Choroid plexus epithelial cell (primary cell): ENCODE measurements around the gene CDH26.

Experiments used
- DNase-seq: peaks from one replicate; pipeline ENCODE4 v3.0.0-alpha.2; 2010; ENCODE audit warnings: low read depth
- H3K4me3 ChIP-seq: 2 replicates; pipeline ENCODE4 v1.5.1; 2011; ENCODE audit warnings: low read depth, mild to moderate bottlenecking, control low read depth, low read length, moderate library complexity
- TF ChIP-seq, protein P1 (sequence below): conservative IDR thresholded peaks from 2 replicates; pipeline ENCODE4 v1.5.1; 2011; ENCODE audit warnings: low read depth, mild to moderate bottlenecking, control low read depth, inconsistent platforms, low read length, moderate library complexity

The CDH26 gene

DNA sequence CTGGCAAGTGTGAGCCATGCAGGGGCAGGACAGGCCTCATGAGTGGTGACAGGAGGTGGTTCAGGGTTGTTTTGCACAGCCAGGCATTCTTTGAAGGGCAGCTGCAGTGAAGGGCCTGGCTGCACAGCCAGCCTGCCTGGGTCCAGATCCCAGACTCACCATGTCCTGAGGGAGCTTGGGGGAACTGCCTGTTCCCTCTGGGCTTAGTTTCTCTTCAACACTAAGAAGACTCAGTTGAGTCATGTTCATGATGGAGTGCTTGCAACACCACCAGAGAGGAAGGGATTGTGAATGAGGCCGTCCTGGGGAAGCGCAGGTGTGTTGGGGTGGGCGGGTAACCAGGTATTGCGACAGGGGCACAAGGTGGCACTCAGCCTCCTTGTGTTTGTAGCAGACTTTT, 102.4 kb downstream of the CDH26 start:
- TF ChIP-seq, protein P1, sequence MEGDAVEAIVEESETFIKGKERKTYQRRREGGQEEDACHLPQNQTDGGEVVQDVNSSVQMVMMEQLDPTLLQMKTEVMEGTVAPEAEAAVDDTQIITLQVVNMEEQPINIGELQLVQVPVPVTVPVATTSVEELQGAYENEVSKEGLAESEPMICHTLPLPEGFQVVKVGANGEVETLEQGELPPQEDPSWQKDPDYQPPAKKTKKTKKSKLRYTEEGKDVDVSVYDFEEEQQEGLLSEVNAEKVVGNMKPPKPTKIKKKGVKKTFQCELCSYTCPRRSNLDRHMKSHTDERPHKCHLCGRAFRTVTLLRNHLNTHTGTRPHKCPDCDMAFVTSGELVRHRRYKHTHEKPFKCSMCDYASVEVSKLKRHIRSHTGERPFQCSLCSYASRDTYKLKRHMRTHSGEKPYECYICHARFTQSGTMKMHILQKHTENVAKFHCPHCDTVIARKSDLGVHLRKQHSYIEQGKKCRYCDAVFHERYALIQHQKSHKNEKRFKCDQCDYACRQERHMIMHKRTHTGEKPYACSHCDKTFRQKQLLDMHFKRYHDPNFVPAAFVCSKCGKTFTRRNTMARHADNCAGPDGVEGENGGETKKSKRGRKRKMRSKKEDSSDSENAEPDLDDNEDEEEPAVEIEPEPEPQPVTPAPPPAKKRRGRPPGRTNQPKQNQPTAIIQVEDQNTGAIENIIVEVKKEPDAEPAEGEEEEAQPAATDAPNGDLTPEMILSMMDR, result no peak
- H3K4me3 ChIP-seq, result no peak overlapping the region
- no peak for DNase-seq

DNA sequence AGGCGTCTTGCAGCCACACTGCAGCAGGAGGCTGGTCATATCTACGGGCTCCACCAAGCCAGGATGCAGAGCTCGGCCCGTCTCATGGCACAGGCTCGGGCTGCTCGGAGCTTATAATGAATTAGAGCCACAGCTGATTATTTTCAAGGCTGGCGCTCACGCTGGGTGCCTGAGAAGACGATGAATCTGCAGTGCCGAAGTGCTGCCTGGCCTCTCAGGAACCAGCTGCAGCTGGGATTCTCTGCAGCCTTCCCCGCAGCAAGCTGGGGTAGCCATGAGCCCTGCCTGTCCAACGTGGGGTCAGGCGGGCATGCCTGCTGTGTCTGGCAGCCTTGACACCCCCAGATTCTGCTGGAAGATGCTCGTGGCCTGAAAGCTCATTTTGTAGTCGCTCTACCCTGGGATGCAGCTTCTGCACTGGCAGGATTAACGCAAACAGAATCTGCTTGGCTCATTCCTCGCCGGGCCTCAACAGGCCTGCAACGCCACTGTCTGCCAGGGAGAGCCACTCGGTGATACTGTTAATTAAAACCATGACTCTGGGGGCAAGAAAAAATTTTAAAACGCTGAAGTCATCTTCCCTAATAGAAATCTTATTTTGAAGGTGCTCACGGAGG, 104.3 kb downstream of the CDH26 start:
- no peak for DNase-seq
- TF ChIP-seq, protein P1, result no peak
- H3K4me3 ChIP-seq, result no peak overlapping the region

DNA sequence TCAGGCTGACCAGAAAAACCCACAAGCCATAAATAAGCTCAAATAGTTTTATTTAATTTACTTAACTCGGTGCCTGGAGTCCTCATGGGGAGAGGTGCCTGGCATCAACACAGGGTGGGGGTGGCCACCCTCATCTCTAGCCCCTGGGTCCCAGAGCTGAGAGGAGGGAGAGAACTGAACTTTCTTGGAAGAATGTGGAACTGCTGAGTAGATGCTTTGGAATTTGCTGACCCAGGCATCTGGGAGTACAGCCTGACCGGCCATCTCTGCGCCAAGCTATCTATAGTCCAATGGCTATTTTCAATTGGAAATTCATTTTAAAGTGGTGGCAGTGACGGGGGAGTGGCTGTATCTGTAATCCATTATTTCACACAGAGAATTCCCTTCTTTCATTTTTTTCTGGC, 104.8 kb downstream of the CDH26 start:
- no peak overlapping the region for H3K4me3 ChIP-seq
- TF ChIP-seq, protein P1, result no peak
- peak; percentile 29 for DNase-seq

DNA sequence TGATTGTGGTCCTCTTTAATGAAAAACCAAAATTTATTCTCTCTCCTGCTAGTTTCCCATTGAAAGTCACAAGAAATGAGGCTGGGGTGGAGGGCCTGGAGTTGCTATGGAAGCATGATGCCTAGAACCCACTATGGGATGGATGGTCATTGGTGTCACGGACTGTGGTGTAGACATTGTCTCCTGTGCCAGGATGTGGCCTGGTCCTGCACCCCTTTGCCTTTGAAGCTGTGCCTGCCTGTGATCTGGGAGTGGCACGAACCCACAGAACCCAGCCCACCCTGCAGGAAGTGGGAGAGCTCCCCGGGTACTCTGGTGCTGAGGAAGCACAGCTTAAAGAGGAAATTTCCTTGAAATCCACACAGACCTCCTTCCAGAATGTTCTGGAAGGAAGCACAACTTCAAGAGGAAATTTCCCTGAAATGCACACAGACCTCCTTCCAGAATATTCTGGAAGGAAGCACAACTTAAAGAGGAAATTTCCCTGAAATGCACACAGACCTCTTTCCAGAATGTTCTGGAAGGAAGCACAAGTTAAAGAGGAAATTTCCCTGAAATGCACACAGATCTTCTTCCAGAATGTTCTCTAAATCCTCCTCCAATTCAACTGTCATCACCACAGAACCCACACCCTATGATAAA, 105.6 kb downstream of the CDH26 start:
- DNase-seq, result no peak
- TF ChIP-seq, protein P1, result no peak
- H3K4me3 ChIP-seq, result no peak overlapping the region
